OCI-LY7 (cell line): ENCODE results near the gene MYO18A.

Experiments
- EZH2phosphoT487 ChIP-seq: fragments of 200-600 bp; sonication (generic); IDR thresholded peaks from 2 replicates; pipeline ENCODE4 v1.6.1; 2018; ENCODE audit warnings: low read depth, borderline replicate concordance, mild to moderate bottlenecking, mixed run types, antibody characterized with exemption, low read length, moderate library complexity, mixed read lengths
- TF ChIP-seq, protein P1 (sequence below): fragments of 200-600 bp; sonication (generic); conservative IDR thresholded peaks from 2 replicates; pipeline ENCODE4 v1.5.1; 2014; ENCODE audit warnings: mild to moderate bottlenecking, antibody characterized with exemption, low read length, moderate library complexity, mixed read lengths

DNA sequence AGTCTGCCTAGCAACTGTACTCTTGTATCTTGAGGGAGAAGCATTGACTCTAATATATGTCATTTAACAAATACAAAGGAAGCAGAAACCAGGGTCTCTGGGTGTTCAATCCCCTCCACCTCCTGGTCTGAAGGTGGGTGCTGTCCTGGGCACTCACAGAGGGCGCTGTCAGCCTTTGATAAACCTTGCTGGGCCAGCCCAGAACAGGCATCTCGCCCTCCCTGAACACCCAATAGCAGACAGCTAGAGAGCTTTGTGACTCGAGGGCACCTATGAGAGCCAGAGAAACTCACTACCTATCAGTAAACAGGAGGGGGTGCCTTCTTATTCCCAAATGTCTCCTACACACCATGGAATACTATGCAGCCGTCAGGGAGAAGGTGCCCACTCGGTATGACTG lies 143.6 kb downstream of the MYO18A start:
- TF ChIP-seq EZH2phosphoT487, result no peak
- TF ChIP-seq, protein P1, sequence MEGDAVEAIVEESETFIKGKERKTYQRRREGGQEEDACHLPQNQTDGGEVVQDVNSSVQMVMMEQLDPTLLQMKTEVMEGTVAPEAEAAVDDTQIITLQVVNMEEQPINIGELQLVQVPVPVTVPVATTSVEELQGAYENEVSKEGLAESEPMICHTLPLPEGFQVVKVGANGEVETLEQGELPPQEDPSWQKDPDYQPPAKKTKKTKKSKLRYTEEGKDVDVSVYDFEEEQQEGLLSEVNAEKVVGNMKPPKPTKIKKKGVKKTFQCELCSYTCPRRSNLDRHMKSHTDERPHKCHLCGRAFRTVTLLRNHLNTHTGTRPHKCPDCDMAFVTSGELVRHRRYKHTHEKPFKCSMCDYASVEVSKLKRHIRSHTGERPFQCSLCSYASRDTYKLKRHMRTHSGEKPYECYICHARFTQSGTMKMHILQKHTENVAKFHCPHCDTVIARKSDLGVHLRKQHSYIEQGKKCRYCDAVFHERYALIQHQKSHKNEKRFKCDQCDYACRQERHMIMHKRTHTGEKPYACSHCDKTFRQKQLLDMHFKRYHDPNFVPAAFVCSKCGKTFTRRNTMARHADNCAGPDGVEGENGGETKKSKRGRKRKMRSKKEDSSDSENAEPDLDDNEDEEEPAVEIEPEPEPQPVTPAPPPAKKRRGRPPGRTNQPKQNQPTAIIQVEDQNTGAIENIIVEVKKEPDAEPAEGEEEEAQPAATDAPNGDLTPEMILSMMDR, result peak; percentile 43; the same call in 1 of the 2 replicates
